K562 (cell line): ENCODE measurements around the gene ODC1. TPM values are rescaled to one million over a fixed set of nuclear protein-coding genes. Genes with fewer than 3 reads are reported as not detected.

ENCODE experiments used
- ATAC-seq: fragments of 200-7000 bp; cut with Tn5 transposase; 3 replicates; pipeline ENCODE4 v1.9.1; 2020; ENCODE audit warnings: moderate library complexity
- BruUV-seq: library from RNA; stranded (reverse); fragments of 400-500 nt; replicated peaks from 2 replicates; lab custom pipeline; 2021; lab: Mats Ljungman, UMichigan
- CTCF ChIA-PET: fragments of 300-600 bp; formaldehyde crosslinking; extraction: SDS; loops from one replicate; lab custom pipeline; 2021; ENCODE audit warnings: low intra/inter-chr PET ratio; lab: Yijun Ruan, JAX
- POLR2A ChIA-PET: fragments of 300-600, 350-650 bp; sonication (Branson Sonifier 250); formaldehyde crosslinking; extraction: SDS; loops from one replicate; lab custom pipeline; 2021; ENCODE audit warnings: antibody characterized with exemption, inconsistent platforms; lab: Yijun Ruan, JAX
- DNase-seq, 4 experiments: peaks; one replicate each; pipeline versions ENCODE4 v3.0.0 to v3.0.0-alpha.2; 2011 to 2018; ENCODE audit warnings: low spot score in 3 of 4, mixed read lengths in 3 of 4; ENCODE audit errors: extremely low read depth in 1 of 4
- FAIRE-seq: peaks from 2 replicates; lab custom pipeline; 2011; peaks lifted over from hg19 to GRCh38; lab: Jason Lieb, UNC
- H2AFZ ChIP-seq: 2 replicates; pipeline ENCODE4 v1.6.0; 2011; ENCODE audit warnings: low read depth, low read length, control low read depth, inconsistent platforms
- H3K27ac ChIP-seq: fragments of 200-600 bp; 3 replicates; pipeline ENCODE4 v1.8.0; 2011; ENCODE audit warnings: low read depth, mild to moderate bottlenecking, control low read depth, inconsistent platforms, low read length, moderate library complexity, mixed read lengths; ENCODE audit errors: extremely low read depth
- H3K27me3 ChIP-seq, 2 experiments: fragments of 300-600 bp in 1 of 2; 2 replicates in 1 of 2; 3 replicates in 1 of 2; pipeline versions ENCODE4 v1.6.0 to v1.8.0; 2011; ENCODE audit warnings: inconsistent platforms in 2 of 2, low read length in 2 of 2, mild to moderate bottlenecking in 1 of 2, mixed read lengths in 1 of 2, moderate library complexity in 1 of 2; ENCODE audit not compliant: control insufficient read depth in 2 of 2, insufficient read depth in 2 of 2
- H3K36me3 ChIP-seq: fragments of 300-600 bp; 3 replicates; pipeline ENCODE4 v1.8.0; 2011; ENCODE audit warnings: mild to moderate bottlenecking, low read length, inconsistent platforms; ENCODE audit not compliant: control insufficient read depth, insufficient read depth
- H3K4me1 ChIP-seq, 2 experiments: fragments of 200-600 bp in 1 of 2; replicated peaks in 1 of 2; 2 replicates in 1 of 2; 3 replicates in 1 of 2; pipeline versions ENCODE4 v1.5.1 to v1.8.0; 2011; ENCODE audit warnings: inconsistent platforms in 2 of 2, low read length in 2 of 2, mild to moderate bottlenecking in 1 of 2, mixed read lengths in 1 of 2, moderate library complexity in 1 of 2; ENCODE audit not compliant: control insufficient read depth in 2 of 2, insufficient read depth in 2 of 2
- H3K4me2 ChIP-seq: 2 replicates; pipeline ENCODE4 v1.6.1; 2011; ENCODE audit warnings: low read length, control low read depth, inconsistent platforms, mixed read lengths; ENCODE audit not compliant: insufficient read depth
- H3K4me3 ChIP-seq: fragments of 200-600 bp; sonication (generic), shearing (Covaris generic); 2 replicates; pipeline ENCODE4 v1.5.1; 2016; ENCODE audit warnings: control low read depth, inconsistent platforms
- H3K79me2 ChIP-seq: fragments of 200-600 bp; 3 replicates; pipeline ENCODE4 v1.8.0; 2011; ENCODE audit warnings: low read length, inconsistent platforms; ENCODE audit not compliant: control insufficient read depth, insufficient read depth
- H3K9ac ChIP-seq, 2 experiments: 2 replicates each; pipeline versions ENCODE4 v1.6.0 to v1.6.1; 2011; ENCODE audit warnings: low read depth in 2 of 2, low read length in 2 of 2, control low read depth in 1 of 2, inconsistent platforms in 1 of 2, mild to moderate bottlenecking in 1 of 2, mixed read lengths in 1 of 2; ENCODE audit not compliant: insufficient read depth in 1 of 2
- H3K9me1 ChIP-seq: one replicate; pipeline ENCODE4 v1.6.0; 2011; ENCODE audit warnings: inconsistent platforms, mild to moderate bottlenecking, low read length, moderate library complexity; ENCODE audit not compliant: control insufficient read depth, insufficient read depth
- H3K9me3 ChIP-seq: replicated peaks from 2 replicates; pipeline ENCODE4 v1.5.1; 2011; ENCODE audit warnings: low read depth, low read length, inconsistent platforms; ENCODE audit not compliant: control insufficient read depth, insufficient read depth
- H4K20me1 ChIP-seq: replicated peaks from 2 replicates; pipeline ENCODE4 v1.6.1; 2011; ENCODE audit warnings: low read length, inconsistent platforms, mixed read lengths; ENCODE audit not compliant: control insufficient read depth, insufficient read depth
- CBX3 ChIP-seq, 2 experiments: IDR thresholded peaks; 1 replicate in 1 of 2; 2 replicates in 1 of 2; pipeline ENCODE4 v1.6.1; 2012; ENCODE audit warnings: inconsistent platforms in 2 of 2, low read length in 2 of 2, borderline replicate concordance in 1 of 2, control low read depth in 1 of 2
- PRPF4 ChIP-seq: fragments of 200-400 bp; formaldehyde crosslinking; IDR thresholded peaks from one replicate; pipeline ENCODE4 v1.6.1; 2017; ENCODE audit warnings: low read length, low read depth, mild to moderate bottlenecking; ENCODE audit not compliant: insufficient read depth, poor library complexity, severe bottlenecking
- SMARCB1 ChIP-seq: IDR thresholded peaks from 2 replicates; pipeline ENCODE4 v1.6.1; 2011; ENCODE audit warnings: improper control_type of control experiment, low read depth; ENCODE audit not compliant: insufficient read length
- WGBS: fragments of 100-300 bp; shearing (Covaris generic); methylation state at CpG from one replicate; pipeline ENCODE4 v1.1.6; 2016; ENCODE audit warnings: low coverage, mixed read lengths; ENCODE audit not compliant: insufficient coverage; ENCODE audit errors: missing lambda C conversion rate; 5-methylcytosine and 5-hydroxymethylcytosine counted together
- in situ Hi-C: fragments of 300-500 bp; cut with MboI; formaldehyde crosslinking; loops from 4 replicates; pipeline ENCODE4 v1.15.0; 2018; ENCODE audit warnings: inconsistent platforms, mixed read lengths
- intact Hi-C: fragments of 100-400 bp; cut with micrococcal nuclease; formaldehyde crosslinking; loops from 2 replicates; pipeline ENCODE4 v1.14.2; 2022
- polyA plus RNA-seq, 8 experiments: library from polyadenylated mRNA; depleted of rRNA in 4 of 8; stranded (reverse) in 5 of 8; unstranded in 3 of 8; fragments of >200 nt; fragmentation: Nextera tagmentation in 2 of 8; fragmentation: Illumina TruSeq in 1 of 8; extraction: Ambion mirVana in 2 of 8; extraction: Trizol in 1 of 8; gene quantifications; 2 replicates each; pipeline versions ENCODE4 v1.2.1 to v1.2.3, GENCODE V29; 2011 to 2014; ENCODE audit warnings: inconsistent platforms in 1 of 8, missing spikeins in 1 of 8
- total RNA-seq, 7 experiments: library from RNA; depleted of rRNA in 6 of 7; stranded (reverse); fragments of >200 nt in 6 of 7; fragmentation: Illumina TruSeq in 2 of 7; extraction: Trizol in 2 of 7; gene quantifications; 2 replicates each; pipeline versions ENCODE4 v1.2.1 to v1.2.3, GENCODE V29; 2011 to 2021; ENCODE audit warnings: low replicate concordance in 1 of 7

The ODC1 gene
- total and polyA plus RNA-seq, 9 of the 15 experiments (the other 6 are each of a cell fraction or from before 2014, with no cell fraction given): 142 to 563 (median 457) TPM

DNA sequence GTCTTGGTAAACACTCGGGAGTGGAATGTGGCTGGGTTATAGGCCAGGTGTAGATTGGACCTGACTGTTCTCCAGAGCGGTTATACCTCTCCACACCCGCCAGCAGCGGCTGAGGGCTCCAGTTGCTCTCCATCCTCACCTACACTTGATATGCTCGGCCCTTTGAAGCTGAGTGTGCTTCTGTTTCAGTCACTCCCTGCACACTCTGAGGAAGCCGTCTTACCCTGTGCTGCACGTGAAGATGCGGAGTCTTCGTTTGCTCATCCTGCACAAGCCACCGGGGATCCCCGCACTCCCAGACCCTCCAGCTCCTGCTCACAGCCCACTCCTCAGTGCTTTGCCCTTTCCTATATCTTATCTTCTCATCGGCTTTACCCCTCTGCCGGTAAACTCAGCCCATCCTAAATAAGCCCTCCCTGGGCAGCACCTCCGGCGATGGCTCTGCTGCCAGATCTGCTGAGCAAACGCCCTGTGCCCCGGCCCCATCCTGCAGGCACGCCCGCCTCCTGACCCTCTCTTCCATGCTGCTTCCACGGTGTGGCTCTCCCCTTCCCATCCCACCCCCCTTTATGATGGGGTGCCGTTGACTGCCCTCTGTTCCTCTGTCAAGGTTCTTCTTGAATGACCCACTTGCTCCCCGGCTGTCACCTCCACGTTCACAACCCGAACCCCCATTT is 47.3 kb upstream of the ODC1 start:
- no peaks in the 10 kb centered on the region for H3K36me3 ChIP-seq
- no peaks in the 10 kb centered on the region for H3K9me3 ChIP-seq
- 17% methylated on average over 24 of the region's 24 CpGs for WGBS
- peaks cover 21% of the 10 kb centered on the region; the same call in 1 of the 2 replicates for H4K20me1 ChIP-seq
- FAIRE-seq (no peak), DNase-seq (no peak), ATAC-seq (peak; percentile 22; the same call in 2 of the 3 replicates)
- no peak overlapping the region for H3K9ac ChIP-seq
- H3K4me3 ChIP-seq: no peak overlapping the region
- in situ Hi-C loops (no loop called here), intact Hi-C loops (no loop called here)
- no peak overlapping the region for H3K27ac ChIP-seq
- peaks cover 6 to 26% of the 10 kb centered on the region in 2 experiments; a peak in 4 of 5 replicates for H3K4me1 ChIP-seq
- CTCF ChIA-PET: no interaction called here
- BruUV-seq: no TSS peak
- H3K9me1 ChIP-seq: no peaks in the 10 kb centered on the region
- no peak overlapping the region for H3K4me2 ChIP-seq
- H2AFZ ChIP-seq: no peak overlapping the region
- no peak for TF ChIP-seq CBX3 (IDR thresholded peaks at IDR 0.05; ENCODE audit: borderline replicate concordance in 1 of 2, low read length in 2 of 2)
- no peak for TF ChIP-seq SMARCB1
- no peak for TF ChIP-seq PRPF4
- H3K27me3 ChIP-seq: peaks cover 57 to 70% of the 10 kb centered on the region in 2 experiments
- no peaks in the 10 kb centered on the region for H3K79me2 ChIP-seq
- POLR2A ChIA-PET: no interaction called here
